T-helper 17 cell (primary cell): ENCODE data around the gene SV2B. TPM values are rescaled to one million over a fixed set of nuclear protein-coding genes. Genes with fewer than 3 reads are reported as not detected.
"Not testable (repeated sequence)": the region's sequence is repeated elsewhere in the genome, so short reads cannot be mapped to it uniquely, and the experiment has no call there.

Source experiments
- ATAC-seq: fragments of 150-1000 bp; cut with Tn5 transposase; 2 replicates; pipeline ENCODE4 v1.10.0; 2021; ENCODE audit warnings: mild to moderate bottlenecking, moderate library complexity
- DNase-seq, 3 donors: peaks; one replicate each; pipeline versions ENCODE4 v3.0.0 to v3.0.0-alpha.2; 2020 to 2021
- H3K9me3 ChIP-seq: one replicate; pipeline ENCODE4 v1.7.0; 2013; ENCODE audit warnings: low read length, mild to moderate bottlenecking; ENCODE audit not compliant: control insufficient read depth, poor library complexity, severe bottlenecking
- H3K27ac Mint-ChIP-seq: one replicate; pipeline ENCODE4 v1.8.0; 2022; ENCODE audit warnings: mild to moderate bottlenecking, moderate library complexity, mixed read lengths
- H3K27me3 Mint-ChIP-seq: one replicate; pipeline ENCODE4 v1.8.0; 2022; ENCODE audit warnings: mixed read lengths
- H3K36me3 Mint-ChIP-seq: one replicate; pipeline ENCODE4 v1.8.0; 2022; ENCODE audit warnings: low read depth, mixed read lengths
- H3K4me1 Mint-ChIP-seq: one replicate; pipeline ENCODE4 v1.8.0; 2022; ENCODE audit warnings: mild to moderate bottlenecking, mixed read lengths
- H3K4me3 Mint-ChIP-seq: one replicate; pipeline ENCODE4 v1.8.0; 2022; ENCODE audit warnings: mild to moderate bottlenecking, moderate library complexity, mixed read lengths
- total RNA-seq, 4 donors: library from RNA in 2 of 4; stranded (reverse) in 2 of 4; gene quantifications; one replicate each; pipeline ENCODE4 v1.2.3 and lab custom pipeline; 2022 to 2026

Gene SV2B
- total RNA-seq, 2 donors from 2014 or later, result 0.10 TPM; not detected in 1

DNA sequence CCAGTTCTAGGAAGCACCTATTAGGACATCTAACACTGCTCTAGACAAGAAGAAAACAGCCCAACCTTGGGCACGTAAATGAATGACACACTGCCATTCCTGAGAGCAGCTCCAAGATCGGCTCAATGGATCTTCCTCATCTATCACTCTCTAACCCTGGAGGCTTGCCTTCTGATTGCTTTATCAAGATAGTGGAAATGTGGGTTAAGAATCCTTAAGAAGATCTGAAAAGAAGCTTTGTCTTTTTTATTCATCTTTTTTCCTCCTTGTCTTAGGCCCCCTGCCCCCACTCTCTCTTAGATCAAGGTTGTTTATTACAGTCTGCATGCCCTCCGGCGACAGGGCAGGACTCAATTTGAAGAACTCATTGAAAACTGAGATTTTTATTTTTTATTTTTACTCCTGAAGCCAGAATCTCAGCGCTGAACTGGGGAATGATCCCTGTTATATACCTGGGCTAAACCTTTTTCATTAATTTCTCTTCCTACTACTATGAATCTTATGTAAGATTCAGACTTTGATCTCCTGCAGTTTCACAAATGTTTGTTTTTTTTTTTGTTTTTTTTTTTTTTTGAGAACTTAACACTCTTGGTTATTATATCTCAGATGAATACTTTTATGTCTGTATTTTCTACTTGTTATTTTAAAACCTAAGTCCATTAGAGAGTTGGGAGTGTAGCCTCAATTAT, 219.5 kb downstream of the SV2B start:
- H3K27ac Mint-ChIP-seq, result peak overlapping the region; percentile 92
- no peaks in the 10 kb centered on the region for H3K9me3 ChIP-seq
- no peak for DNase-seq
- H3K36me3 Mint-ChIP-seq, result no peaks in the 10 kb centered on the region
- H3K27me3 Mint-ChIP-seq, result no peaks in the 10 kb centered on the region
- H3K4me3 Mint-ChIP-seq, result peak overlapping the region; percentile 75
- H3K4me1 Mint-ChIP-seq, result peaks cover 26% of the 10 kb centered on the region
- ATAC-seq, result no peak

GRCh38 chr15:91320101-91320500, 220.0 kb downstream of the SV2B start:
- Mint-ChIP-seq H3K4me3 (peak overlapping the region; percentile 75), H3K36me3 (no peaks in the 10 kb centered on the region), H3K27me3 (no peaks in the 10 kb centered on the region), H3K4me1 (peaks cover 26% of the 10 kb centered on the region), H3K27ac (peak overlapping the region; percentile 92)
- H3K9me3 ChIP-seq, result no peaks in the 10 kb centered on the region
- no peak for DNase-seq
- peak; percentile 49 for ATAC-seq

DNA sequence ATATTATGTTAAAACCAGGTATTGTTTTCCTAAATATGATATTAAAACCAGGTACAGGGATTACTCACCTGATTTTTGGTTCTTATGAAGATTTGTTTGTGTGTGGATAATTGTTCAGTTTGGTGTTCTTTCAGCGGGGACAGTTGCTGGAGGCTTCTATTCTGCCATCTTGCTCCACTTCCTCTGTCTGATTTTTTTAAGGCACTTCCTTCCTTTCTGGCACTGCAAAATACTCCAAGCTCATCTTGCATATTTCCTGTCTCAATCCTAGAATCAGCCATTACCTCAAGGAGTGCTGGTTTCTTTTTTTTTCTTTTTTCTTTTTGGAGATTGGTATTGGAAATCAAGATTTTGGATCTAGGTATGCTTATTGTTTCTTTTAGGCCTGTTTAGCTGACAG, 229.9 kb downstream of the SV2B start:
- H3K36me3 Mint-ChIP-seq, result peaks cover 2% of the 10 kb centered on the region
- no peaks in the 10 kb centered on the region for H3K27me3 Mint-ChIP-seq
- DNase-seq (no peak), ATAC-seq (no peak)
- H3K9me3 ChIP-seq, result no peaks in the 10 kb centered on the region
- peaks cover 2% of the 10 kb centered on the region for H3K4me1 Mint-ChIP-seq
- no peak overlapping the region for H3K27ac Mint-ChIP-seq
- H3K4me3 Mint-ChIP-seq, result no peak overlapping the region

DNA sequence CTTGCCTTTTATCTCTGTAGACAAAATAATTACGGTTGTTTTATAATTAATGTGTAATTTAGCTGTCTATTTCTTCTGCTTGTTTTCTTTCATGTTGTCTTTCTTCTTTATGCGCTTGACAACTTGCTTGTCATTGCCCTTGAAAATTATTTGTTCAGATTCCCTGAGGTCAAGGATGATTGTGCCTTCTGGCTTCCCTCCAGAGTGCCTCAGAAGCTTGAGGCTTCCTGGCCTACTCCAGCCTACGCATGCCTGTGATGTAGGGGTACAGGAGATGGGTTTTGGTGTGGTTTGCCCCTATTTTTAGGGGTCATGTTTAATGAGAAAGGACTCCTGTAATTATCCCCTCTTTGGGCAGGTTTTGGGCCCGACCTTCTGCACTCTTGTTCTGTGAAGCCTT, 231.5 kb downstream of the SV2B start:
- H3K4me1 Mint-ChIP-seq, result peaks cover 6% of the 10 kb centered on the region
- no peak for DNase-seq
- ATAC-seq, result no peak
- peaks cover 2% of the 10 kb centered on the region for H3K36me3 Mint-ChIP-seq
- H3K9me3 ChIP-seq, result no peaks in the 10 kb centered on the region
- no peak overlapping the region for H3K4me3 Mint-ChIP-seq
- H3K27ac Mint-ChIP-seq, result no peak overlapping the region
- no peaks in the 10 kb centered on the region for H3K27me3 Mint-ChIP-seq

DNA sequence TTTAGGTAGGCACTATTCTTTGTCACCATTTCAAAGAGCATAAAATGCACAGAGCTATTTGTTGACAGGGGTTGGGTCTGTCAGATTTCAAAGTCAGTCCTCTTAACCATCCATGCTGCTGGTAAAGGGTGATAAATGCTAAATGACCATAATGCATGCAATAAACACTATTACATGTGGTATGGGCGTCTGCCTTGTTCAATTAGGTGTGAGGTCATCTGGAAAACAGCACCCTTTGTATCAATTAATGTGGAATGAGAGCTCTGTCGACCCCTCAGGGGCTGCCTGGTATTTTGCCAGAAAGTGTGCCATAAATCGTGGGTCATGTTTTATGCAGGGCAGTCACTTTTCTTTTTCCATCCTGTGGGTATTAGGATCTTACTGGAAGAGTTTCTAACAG, 235.6 kb downstream of the SV2B start:
- H3K4me3 Mint-ChIP-seq, result no peak overlapping the region
- peaks cover 8% of the 10 kb centered on the region for H3K27me3 Mint-ChIP-seq
- H3K36me3 Mint-ChIP-seq, result peaks cover 2% of the 10 kb centered on the region
- H3K27ac Mint-ChIP-seq, result no peak overlapping the region
- peaks cover 17% of the 10 kb centered on the region for H3K4me1 Mint-ChIP-seq
- ATAC-seq (no peak), DNase-seq (no peak)
- H3K9me3 ChIP-seq, result no peaks in the 10 kb centered on the region

DNA sequence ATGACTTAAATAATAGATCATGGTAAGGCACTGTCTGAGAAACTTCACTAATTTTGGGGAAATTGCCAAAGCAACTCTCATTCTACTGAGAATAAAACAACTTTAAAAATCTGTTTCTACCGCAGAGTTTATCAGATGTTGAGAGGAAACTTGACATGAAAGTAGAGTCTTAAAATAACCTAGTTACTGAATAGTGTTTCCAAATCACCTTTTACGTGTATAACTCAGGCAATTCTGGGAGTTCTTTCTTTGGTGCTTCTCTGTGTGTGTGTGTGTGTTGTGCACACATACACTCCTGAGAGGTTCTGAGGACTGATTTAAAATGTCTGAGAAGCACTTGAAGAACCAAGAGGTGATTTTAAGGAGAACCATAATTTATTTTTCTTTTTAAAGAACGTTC, 236.6 kb downstream of the SV2B start:
- Mint-ChIP-seq H3K27ac (peak overlapping the region; percentile 6), H3K36me3 (peaks cover 2% of the 10 kb centered on the region), H3K4me3 (peak overlapping the region; percentile 13), H3K27me3 (peaks cover 8% of the 10 kb centered on the region), H3K4me1 (peaks cover 15% of the 10 kb centered on the region)
- H3K9me3 ChIP-seq, result no peaks in the 10 kb centered on the region
- ATAC-seq (no peak), DNase-seq (no peak)

DNA sequence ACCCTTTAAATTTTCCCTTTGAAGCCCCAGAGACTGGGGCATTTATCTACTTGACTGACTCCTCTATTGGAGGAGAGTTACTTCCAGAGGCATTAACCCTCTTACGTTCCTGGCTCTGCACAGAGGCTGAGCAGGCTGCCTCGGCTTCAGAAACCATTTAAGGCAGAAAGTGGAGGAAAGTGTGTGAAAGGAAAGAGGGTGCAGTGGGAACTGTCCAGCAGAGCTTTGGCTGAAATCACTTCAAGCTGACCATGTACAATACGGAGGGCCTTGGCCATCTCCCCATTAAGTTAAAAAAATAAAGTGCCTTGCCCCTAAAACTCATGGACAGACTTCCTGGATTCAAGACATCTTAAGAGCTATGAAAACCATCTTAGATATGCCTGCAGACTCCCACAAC, 238.7 kb downstream of the SV2B start:
- H3K9me3 ChIP-seq, result no peaks in the 10 kb centered on the region
- no peak overlapping the region for H3K27ac Mint-ChIP-seq
- ATAC-seq, result no peak
- H3K4me1 Mint-ChIP-seq, result peaks cover 18% of the 10 kb centered on the region
- no peak for DNase-seq
- H3K4me3 Mint-ChIP-seq, result no peak overlapping the region
- peaks cover 2% of the 10 kb centered on the region for H3K36me3 Mint-ChIP-seq
- peaks cover 14% of the 10 kb centered on the region for H3K27me3 Mint-ChIP-seq

- Mint-ChIP-seq H3K27ac (no peak overlapping the region), H3K36me3 (no peaks in the 10 kb centered on the region), H3K4me3 (no peak overlapping the region), H3K4me1 (peaks cover 13% of the 10 kb centered on the region), H3K27me3 (peaks cover 19% of the 10 kb centered on the region)
- ATAC-seq, result no peak
- no peaks in the 10 kb centered on the region for H3K9me3 ChIP-seq
- DNase-seq, result no peak
These were observed 242.0 kb downstream of the SV2B start for GRCh38 chr15:91342097-91342496.

- not testable (repeated sequence) for H3K9me3 ChIP-seq, DNase-seq, ATAC-seq, H3K36me3 Mint-ChIP-seq, H3K4me3 Mint-ChIP-seq, H3K27ac Mint-ChIP-seq
- peaks cover 18% of the 10 kb centered on the region for H3K27me3 Mint-ChIP-seq
- H3K4me1 Mint-ChIP-seq, result peaks cover 17% of the 10 kb centered on the region
These were observed 244.9 kb downstream of the SV2B start for GRCh38 chr15:91344912-91345311.

- H3K9me3 ChIP-seq, result no peaks in the 10 kb centered on the region
- ATAC-seq (no peak), DNase-seq (no peak)
- Mint-ChIP-seq H3K4me3 (no peak overlapping the region), H3K36me3 (no peaks in the 10 kb centered on the region), H3K4me1 (peaks cover 17% of the 10 kb centered on the region), H3K27ac (no peak overlapping the region), H3K27me3 (peaks cover 12% of the 10 kb centered on the region)
These were observed 245.7 kb downstream of the SV2B start for GRCh38 chr15:91345736-91346135.

- DNase-seq, result no peak
- Mint-ChIP-seq H3K4me3 (no peak overlapping the region), H3K4me1 (peaks cover 17% of the 10 kb centered on the region), H3K27ac (no peak overlapping the region), H3K36me3 (no peaks in the 10 kb centered on the region), H3K27me3 (peaks cover 17% of the 10 kb centered on the region)
- ATAC-seq, result no peak
- no peaks in the 10 kb centered on the region for H3K9me3 ChIP-seq
These were observed 246.2 kb downstream of the SV2B start for GRCh38 chr15:91346259-91346658.

- no peaks in the 10 kb centered on the region for H3K9me3 ChIP-seq
- no peak for ATAC-seq
- Mint-ChIP-seq H3K36me3 (peaks cover 2% of the 10 kb centered on the region), H3K27me3 (peaks cover 12% of the 10 kb centered on the region), H3K4me3 (no peak overlapping the region), H3K4me1 (peaks cover 12% of the 10 kb centered on the region), H3K27ac (no peak overlapping the region)
- no peak for DNase-seq
These were observed 248.9 kb downstream of the SV2B start for GRCh38 chr15:91348752-91349500.
